HG02610 (cell line): ENCODE data around the gene KCNN4.

Experiments used
- ATAC-seq: cut with Tn5 transposase; IDR thresholded peaks from one replicate; pipeline ENCODE4 v1.9.1; 2021; ENCODE audit warnings: mild to moderate bottlenecking, moderate library complexity; ENCODE audit not compliant: unreplicated experiment

KCNN4 gene

GRCh38 chr19:43721469-43722048, 59.2 kb downstream of the KCNN4 start:
- ATAC-seq = no peak

DNA sequence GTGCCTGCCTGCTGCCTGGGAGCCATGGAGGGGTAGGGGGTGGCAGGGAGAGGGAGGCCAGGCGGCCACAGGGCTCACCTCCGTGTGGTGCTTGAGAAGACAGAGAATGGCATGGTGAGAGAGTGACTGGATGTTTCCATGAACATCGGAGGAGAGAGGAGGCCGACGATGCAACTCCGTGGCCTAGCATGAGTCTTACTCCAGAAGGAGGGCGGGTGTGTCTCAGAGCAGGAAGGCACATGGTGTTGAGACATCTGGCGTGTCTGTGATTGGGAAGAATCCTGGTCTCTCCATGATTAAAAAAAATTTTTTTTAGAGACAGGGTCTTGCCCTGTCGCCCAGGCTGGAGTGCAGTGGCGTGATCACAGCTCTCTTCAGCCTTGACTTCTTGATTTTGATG, 59.8 kb downstream of the KCNN4 start:
- ATAC-seq = no peak

DNA sequence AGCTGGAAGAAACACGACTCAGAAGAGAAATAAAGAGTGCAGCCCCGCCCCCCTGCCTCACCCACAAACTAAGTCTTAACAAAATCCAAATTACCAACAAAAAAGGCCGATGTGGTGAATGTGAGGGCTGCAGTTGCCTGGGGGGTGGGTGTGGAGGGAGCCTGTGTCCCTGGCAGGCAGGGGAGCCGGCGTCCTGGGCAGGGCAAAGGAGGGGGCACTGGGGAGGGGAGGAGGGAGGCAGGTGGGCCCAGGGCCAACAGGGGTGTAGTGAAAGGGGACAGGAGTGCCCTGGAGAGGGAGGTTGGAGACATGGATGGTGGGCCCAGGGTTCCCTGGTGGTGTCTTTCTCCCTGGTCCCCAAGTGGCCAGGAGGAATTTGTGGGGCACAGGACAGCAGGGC, 60.9 kb downstream of the KCNN4 start:
- no peak for ATAC-seq

- ATAC-seq = no peak
Observed at GRCh38 chr19:43719378-43719868, 61.4 kb downstream of the KCNN4 start.

DNA sequence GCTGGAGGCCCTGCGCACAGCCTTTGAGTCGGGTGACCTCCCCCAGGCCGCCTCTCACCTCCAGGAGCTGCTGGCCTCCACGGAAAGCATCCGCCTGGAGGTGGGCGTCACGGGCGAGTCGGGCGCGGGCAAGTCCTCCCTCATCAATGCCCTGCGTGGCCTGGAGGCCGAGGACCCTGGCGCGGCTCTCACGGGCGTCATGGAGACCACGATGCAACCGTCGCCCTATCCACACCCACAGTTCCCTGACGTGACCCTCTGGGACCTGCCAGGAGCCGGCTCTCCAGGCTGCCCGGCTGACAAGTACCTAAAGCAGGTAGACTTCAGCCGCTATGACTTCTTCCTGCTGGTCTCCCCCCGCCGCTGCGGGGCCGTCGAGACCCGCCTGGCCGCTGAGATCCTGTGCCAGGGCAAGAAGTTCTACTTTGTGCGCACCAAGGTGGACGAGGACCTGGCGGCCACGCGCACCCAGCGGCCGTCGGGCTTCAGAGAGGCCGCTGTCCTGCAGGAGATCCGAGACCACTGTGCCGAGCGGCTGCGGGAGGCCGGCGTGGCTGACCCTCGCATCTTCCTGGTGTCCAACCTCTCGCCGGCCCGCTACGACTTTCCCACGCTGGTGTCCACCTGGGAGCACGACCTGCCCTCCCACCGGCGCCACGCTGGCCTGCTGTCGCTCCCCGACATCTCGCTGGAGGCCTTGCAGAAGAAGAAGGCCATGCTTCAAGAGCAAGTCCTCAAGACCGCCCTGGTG, 62.0 kb downstream of the KCNN4 start:
- ATAC-seq = no peak
